BJ (cell line): ENCODE measurements around the gene KIF3A. TPM values are rescaled to one million over a fixed set of nuclear protein-coding genes. Genes with fewer than 3 reads are reported as not detected.
A peak's percentile ranks its signal among the peaks of the same experiment; 100 is the strongest.

Experiments
- CTCF ChIA-PET: fragments of 350-600 bp; formaldehyde crosslinking; extraction: SDS; loops from one replicate; lab custom pipeline; 2021; ENCODE audit warnings: antibody characterized with exemption, inconsistent platforms; lab: Yijun Ruan, JAX
- POLR2A ChIA-PET: fragments of 300-600 bp; sonication (Branson Sonifier 250); formaldehyde crosslinking; extraction: SDS; loops from one replicate; lab custom pipeline; 2021; ENCODE audit warnings: antibody characterized with exemption; lab: Charles Lee
- DNase-seq: peaks from one replicate; pipeline ENCODE4 v3.0.0-alpha.2; 2011; ENCODE audit warnings: low read depth
- H3K27me3 ChIP-seq: 2 replicates; pipeline ENCODE4 v1.6.0; 2011; ENCODE audit warnings: low read length; ENCODE audit not compliant: control insufficient read depth, insufficient read depth
- H3K36me3 ChIP-seq: 2 replicates; pipeline ENCODE4 v1.5.1; 2011; ENCODE audit warnings: low read length; ENCODE audit not compliant: control insufficient read depth, insufficient read depth
- H3K4me3 ChIP-seq: 2 replicates; pipeline ENCODE4 v1.5.1; 2011; ENCODE audit warnings: low read depth, mild to moderate bottlenecking, control low read depth, low read length
- CTCF ChIP-seq: IDR thresholded peaks from 2 replicates; pipeline ENCODE4 v1.5.1; 2011; ENCODE audit warnings: low read depth, mild to moderate bottlenecking, control low read depth, inconsistent platforms, low read length, moderate library complexity; ENCODE audit not compliant: insufficient read depth
- polyA plus RNA-seq: library from polyadenylated mRNA; depleted of rRNA; stranded (reverse); fragments of >200 nt; gene quantifications from 2 replicates; pipeline ENCODE4 v1.2.3, GENCODE V29; 2011

KIF3A gene
- polyA plus RNA-seq, 1 experiment, result 2.9 TPM

- no peak for DNase-seq
- ChIA-PET CTCF (no interaction called here), POLR2A (no interaction called here)
- H3K27me3 ChIP-seq, result no peaks in the 10 kb centered on the region
- no peaks in the 10 kb centered on the region for H3K36me3 ChIP-seq
- TF ChIP-seq CTCF, result no peak
- no peak overlapping the region for H3K4me3 ChIP-seq
Observed at GRCh38 chr5:132679717-132680380, 57.5 kb downstream of the KIF3A start.

GRCh38 chr5:132679166-132679565, 58.2 kb downstream of the KIF3A start:
- Histone ChIP-seq H3K4me3 (no peak overlapping the region), H3K27me3 (no peaks in the 10 kb centered on the region), H3K36me3 (no peaks in the 10 kb centered on the region)
- ChIA-PET POLR2A (no interaction called here), CTCF (interaction anchor here (1.1 kb wide), 1 partner anchor 179 kb away, joined by 3 read pairs; no protein-coding TSS in a partner anchor)
- no peak for DNase-seq
- TF ChIP-seq CTCF, result no peak

- no peak for DNase-seq
- ChIA-PET POLR2A (no interaction called here), CTCF (interaction anchor here (1.1 kb wide), 1 partner anchor 178 kb away, joined by 3 read pairs; no protein-coding TSS in a partner anchor)
- H3K27me3 ChIP-seq, result no peaks in the 10 kb centered on the region
- H3K36me3 ChIP-seq, result no peaks in the 10 kb centered on the region
- no peak for TF ChIP-seq CTCF
- no peak overlapping the region for H3K4me3 ChIP-seq
Observed at GRCh38 chr5:132678735-132679134, 58.6 kb downstream of the KIF3A start.

- no peak for TF ChIP-seq CTCF
- ChIA-PET CTCF (interaction anchor here (0.8 to 1.8 kb wide), 3 partner anchors 18 to 177 kb away, joined by 3 to 5 read pairs (median 3); no protein-coding TSS in a partner anchor), POLR2A (no interaction called here)
- Histone ChIP-seq H3K36me3 (no peaks in the 10 kb centered on the region), H3K27me3 (no peaks in the 10 kb centered on the region), H3K4me3 (no peak overlapping the region)
- no peak for DNase-seq
Observed at GRCh38 chr5:132677682-132678400, 59.5 kb downstream of the KIF3A start.

GRCh38 chr5:132677191-132677590, 60.2 kb downstream of the KIF3A start:
- H3K27me3 ChIP-seq, result no peaks in the 10 kb centered on the region
- H3K36me3 ChIP-seq, result no peaks in the 10 kb centered on the region
- POLR2A ChIA-PET, result no interaction called here
- no peak overlapping the region for H3K4me3 ChIP-seq
- CTCF ChIA-PET, result interaction anchor here (0.8 to 1.8 kb wide), 4 partner anchors 16 to 171 kb away, joined by 3 to 5 read pairs (median 4); no protein-coding TSS in a partner anchor
- peak; percentile 59 for TF ChIP-seq CTCF
- DNase-seq, result peak; percentile 76
